ENCODE results near the gene RNF26. TPM values are rescaled to one million over a fixed set of nuclear protein-coding genes. Genes with fewer than 3 reads are reported as not detected.
A peak's percentile ranks its signal among the peaks of the same experiment; 100 is the strongest.

Gene RNF26
- total and polyA plus RNA-seq, 4 donors: 6.3 to 19.1 (median 11.1) TPM

DNA sequence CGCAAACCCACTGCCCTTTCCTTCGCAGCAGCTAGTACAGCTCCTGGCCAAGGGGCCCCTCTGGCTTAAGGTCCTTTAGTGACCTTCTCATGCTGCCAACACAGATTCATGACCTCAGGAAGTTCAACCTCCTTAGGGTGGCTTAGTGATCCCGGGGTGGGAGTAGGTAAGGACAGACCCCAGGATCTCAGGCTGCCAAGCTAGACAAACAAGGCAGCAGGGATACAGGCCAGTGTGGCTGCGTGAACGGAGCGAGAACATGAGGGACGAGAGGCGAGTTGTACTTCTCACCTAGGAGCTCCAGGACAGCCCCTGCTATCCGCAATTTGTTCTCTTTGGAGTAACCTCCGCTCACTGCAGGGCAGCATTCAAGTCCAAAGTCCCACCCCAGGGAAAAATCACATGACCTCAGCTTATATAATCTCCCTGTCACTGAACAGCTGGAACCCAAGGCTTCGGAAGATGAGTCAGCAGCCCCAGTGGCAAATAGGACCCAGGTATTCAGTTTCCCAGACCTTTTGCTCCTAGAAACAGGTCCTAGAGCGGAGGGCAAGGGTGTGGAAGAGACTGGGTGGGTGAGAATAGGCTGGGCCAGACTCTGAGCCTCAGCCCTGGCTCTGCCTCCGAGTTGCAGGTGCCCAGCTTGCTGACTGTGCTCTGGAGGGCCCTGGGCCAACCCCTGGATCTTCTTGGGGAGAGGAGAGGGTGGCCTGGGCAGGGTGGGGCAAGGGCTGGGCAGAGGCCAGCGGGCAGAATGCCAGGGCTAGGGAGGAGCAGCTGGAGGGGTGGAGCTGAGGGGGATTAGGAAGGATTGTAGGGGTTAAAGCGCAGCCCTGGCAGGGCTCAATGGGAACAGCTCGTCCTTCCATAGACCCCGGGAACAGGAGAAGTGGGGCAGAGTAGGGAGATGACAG, 34.1 kb downstream of the RNF26 start (continued):
- TF ChIP-seq, protein P1, sequence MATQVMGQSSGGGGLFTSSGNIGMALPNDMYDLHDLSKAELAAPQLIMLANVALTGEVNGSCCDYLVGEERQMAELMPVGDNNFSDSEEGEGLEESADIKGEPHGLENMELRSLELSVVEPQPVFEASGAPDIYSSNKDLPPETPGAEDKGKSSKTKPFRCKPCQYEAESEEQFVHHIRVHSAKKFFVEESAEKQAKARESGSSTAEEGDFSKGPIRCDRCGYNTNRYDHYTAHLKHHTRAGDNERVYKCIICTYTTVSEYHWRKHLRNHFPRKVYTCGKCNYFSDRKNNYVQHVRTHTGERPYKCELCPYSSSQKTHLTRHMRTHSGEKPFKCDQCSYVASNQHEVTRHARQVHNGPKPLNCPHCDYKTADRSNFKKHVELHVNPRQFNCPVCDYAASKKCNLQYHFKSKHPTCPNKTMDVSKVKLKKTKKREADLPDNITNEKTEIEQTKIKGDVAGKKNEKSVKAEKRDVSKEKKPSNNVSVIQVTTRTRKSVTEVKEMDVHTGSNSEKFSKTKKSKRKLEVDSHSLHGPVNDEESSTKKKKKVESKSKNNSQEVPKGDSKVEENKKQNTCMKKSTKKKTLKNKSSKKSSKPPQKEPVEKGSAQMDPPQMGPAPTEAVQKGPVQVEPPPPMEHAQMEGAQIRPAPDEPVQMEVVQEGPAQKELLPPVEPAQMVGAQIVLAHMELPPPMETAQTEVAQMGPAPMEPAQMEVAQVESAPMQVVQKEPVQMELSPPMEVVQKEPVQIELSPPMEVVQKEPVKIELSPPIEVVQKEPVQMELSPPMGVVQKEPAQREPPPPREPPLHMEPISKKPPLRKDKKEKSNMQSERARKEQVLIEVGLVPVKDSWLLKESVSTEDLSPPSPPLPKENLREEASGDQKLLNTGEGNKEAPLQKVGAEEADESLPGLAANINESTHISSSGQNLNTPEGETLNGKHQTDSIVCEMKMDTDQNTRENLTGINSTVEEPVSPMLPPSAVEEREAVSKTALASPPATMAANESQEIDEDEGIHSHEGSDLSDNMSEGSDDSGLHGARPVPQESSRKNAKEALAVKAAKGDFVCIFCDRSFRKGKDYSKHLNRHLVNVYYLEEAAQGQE (IDR thresholded peaks at IDR 0.05): peak; percentile 84
- TF ChIP-seq, protein P2, sequence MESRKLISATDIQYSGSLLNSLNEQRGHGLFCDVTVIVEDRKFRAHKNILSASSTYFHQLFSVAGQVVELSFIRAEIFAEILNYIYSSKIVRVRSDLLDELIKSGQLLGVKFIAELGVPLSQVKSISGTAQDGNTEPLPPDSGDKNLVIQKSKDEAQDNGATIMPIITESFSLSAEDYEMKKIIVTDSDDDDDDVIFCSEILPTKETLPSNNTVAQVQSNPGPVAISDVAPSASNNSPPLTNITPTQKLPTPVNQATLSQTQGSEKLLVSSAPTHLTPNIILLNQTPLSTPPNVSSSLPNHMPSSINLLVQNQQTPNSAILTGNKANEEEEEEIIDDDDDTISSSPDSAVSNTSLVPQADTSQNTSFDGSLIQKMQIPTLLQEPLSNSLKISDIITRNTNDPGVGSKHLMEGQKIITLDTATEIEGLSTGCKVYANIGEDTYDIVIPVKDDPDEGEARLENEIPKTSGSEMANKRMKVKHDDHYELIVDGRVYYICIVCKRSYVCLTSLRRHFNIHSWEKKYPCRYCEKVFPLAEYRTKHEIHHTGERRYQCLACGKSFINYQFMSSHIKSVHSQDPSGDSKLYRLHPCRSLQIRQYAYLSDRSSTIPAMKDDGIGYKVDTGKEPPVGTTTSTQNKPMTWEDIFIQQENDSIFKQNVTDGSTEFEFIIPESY (IDR thresholded peaks at IDR 0.05): peak; percentile 81
- TF ChIP-seq FOXA2 (IDR thresholded peaks at IDR 0.05): no peak
- TF ChIP-seq, protein P3, sequence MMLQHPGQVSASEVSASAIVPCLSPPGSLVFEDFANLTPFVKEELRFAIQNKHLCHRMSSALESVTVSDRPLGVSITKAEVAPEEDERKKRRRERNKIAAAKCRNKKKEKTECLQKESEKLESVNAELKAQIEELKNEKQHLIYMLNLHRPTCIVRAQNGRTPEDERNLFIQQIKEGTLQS (IDR thresholded peaks at IDR 0.05): peak; percentile 76

DNA sequence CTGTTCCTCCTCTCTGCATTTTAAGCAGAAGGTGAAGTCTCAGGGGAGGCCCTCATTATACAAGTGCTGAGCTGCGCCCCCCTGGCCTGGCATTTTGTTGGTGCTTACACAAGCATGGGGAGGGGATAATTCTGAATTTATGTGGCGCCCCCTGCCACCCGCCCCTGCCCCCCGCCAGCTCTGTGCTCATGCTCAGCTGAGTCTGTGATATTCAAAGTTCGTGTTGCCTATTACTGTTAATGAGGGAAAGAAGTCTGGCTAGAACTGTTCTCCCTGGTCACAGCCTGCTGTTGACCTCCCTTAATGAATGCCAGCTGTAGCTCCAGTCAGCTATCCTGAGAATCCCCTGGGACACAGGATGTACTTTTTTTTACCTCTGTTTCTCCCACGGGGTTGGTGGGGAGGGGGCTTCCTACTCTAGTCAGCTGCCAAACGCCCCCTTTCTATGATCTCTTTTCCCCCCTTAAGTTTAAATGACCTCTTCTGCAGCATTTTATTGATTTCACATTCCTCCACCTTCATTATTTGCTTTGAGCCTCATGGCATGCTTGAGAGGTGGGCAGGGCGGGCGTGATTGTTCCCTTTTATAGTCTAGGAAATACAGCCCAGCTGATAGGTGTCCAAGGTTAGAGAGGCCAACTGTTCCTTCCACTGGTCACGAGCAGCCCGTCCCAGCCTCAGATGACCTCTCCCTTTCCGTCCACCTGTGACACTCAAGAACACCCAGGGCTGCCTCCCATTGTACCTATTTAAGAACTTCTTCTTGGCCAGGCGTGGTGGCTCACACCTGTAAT, 35.0 kb downstream of the RNF26 start:
- Histone ChIP-seq H3K27me3 (ENCODE audit: control insufficient read depth in 4 of 4, insufficient read depth in 4 of 4, low read length in 3 of 4) (no peaks in the 10 kb centered on the region), H3K36me3 (ENCODE audit: control insufficient read depth in 4 of 4, insufficient read depth in 3 of 4, low read depth in 1 of 4, low read length in 3 of 4) (no peaks in the 10 kb centered on the region), H3K9me3 (ENCODE audit: control insufficient read depth in 4 of 4, low read length in 3 of 4) (no peaks in the 10 kb centered on the region), H3K27ac (ENCODE audit: low read depth in 1 of 2, low read length in 2 of 2) (peak overlapping the region; percentile 96 to 97), H3K9ac (ENCODE audit: low read depth in 1 of 2, low read length in 2 of 2) (peak overlapping the region; percentile 43 to 84), H3K4me1 (ENCODE audit: control insufficient read depth in 4 of 4, insufficient read depth in 4 of 4, low read length in 3 of 4) (peaks cover 15 to 86% (median 67%) of the 10 kb centered on the region in 4 donors), H3K4me3 (ENCODE audit: low read depth in 1 of 3, low read length in 3 of 3) (peak overlapping the region; percentile 28 to 52 (median 42))
- DNase-seq (ENCODE audit: low spot score): no peak
- 29% methylated on average over 13 of the region's 13 CpGs for WGBS
- TF ChIP-seq TAF1 (conservative IDR thresholded peaks at IDR 0.05) (no peak), RAD21 (IDR thresholded peaks at IDR 0.05) (no peak), FOXA1 (IDR thresholded peaks at IDR 0.05) (no peak), HNF4G (IDR thresholded peaks at IDR 0.05) (no peak), GABPA (IDR thresholded peaks at IDR 0.05 in 1 of 2, conservative IDR thresholded peaks at IDR 0.05 in 1 of 2) (no peak), JUND (IDR thresholded peaks at IDR 0.05) (no peak), SP1 (IDR thresholded peaks at IDR 0.05) (peak; percentile 71), FOXA2 (IDR thresholded peaks at IDR 0.05) (no peak), NR2F2 (IDR thresholded peaks at IDR 0.05) (peak; percentile 51), YY1 (IDR thresholded peaks at IDR 0.05) (peak; percentile 51), EGR1 (IDR thresholded peaks at IDR 0.05; ENCODE audit: low read depth in 2 of 2) (no peak), RXRA (IDR thresholded peaks at IDR 0.05) (peak; percentile 87)
- TF ChIP-seq, protein P1 (IDR thresholded peaks at IDR 0.05): no peak
- TF ChIP-seq, protein P4, sequence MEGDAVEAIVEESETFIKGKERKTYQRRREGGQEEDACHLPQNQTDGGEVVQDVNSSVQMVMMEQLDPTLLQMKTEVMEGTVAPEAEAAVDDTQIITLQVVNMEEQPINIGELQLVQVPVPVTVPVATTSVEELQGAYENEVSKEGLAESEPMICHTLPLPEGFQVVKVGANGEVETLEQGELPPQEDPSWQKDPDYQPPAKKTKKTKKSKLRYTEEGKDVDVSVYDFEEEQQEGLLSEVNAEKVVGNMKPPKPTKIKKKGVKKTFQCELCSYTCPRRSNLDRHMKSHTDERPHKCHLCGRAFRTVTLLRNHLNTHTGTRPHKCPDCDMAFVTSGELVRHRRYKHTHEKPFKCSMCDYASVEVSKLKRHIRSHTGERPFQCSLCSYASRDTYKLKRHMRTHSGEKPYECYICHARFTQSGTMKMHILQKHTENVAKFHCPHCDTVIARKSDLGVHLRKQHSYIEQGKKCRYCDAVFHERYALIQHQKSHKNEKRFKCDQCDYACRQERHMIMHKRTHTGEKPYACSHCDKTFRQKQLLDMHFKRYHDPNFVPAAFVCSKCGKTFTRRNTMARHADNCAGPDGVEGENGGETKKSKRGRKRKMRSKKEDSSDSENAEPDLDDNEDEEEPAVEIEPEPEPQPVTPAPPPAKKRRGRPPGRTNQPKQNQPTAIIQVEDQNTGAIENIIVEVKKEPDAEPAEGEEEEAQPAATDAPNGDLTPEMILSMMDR (IDR thresholded peaks at IDR 0.05; ENCODE audit: low read depth, low read length, missing input control): no peak
- TF ChIP-seq, protein P2 (IDR thresholded peaks at IDR 0.05): no peak
- TF ChIP-seq, protein P3 (IDR thresholded peaks at IDR 0.05): no peak
- TF ChIP-seq, protein P5, sequence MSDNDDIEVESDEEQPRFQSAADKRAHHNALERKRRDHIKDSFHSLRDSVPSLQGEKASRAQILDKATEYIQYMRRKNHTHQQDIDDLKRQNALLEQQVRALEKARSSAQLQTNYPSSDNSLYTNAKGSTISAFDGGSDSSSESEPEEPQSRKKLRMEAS (IDR thresholded peaks at IDR 0.05): peak; percentile 32

All from liver (tissue), 9 donors.